Dendritic cell treated with granulocyte-macrophage colony-stimulating factor and Interleukin-4, amounts not matched to agents 40 ng/mL and 50 ng/mL, for 4 days (primary cell): ENCODE results near the gene PHF1.
A peak's percentile ranks its signal among the peaks of the same experiment; 100 is the strongest.

Source experiments
- H3K27ac Mint-ChIP-seq: one replicate; pipeline ENCODE4 v1.8.0; 2022; ENCODE audit warnings: mild to moderate bottlenecking, mixed read lengths
- H3K27me3 Mint-ChIP-seq: one replicate; pipeline ENCODE4 v1.8.0; 2022; ENCODE audit warnings: mild to moderate bottlenecking, mixed read lengths
- H3K36me3 Mint-ChIP-seq: one replicate; pipeline ENCODE4 v1.8.0; 2022; ENCODE audit warnings: low read depth, mixed read lengths
- H3K4me1 Mint-ChIP-seq: one replicate; pipeline ENCODE4 v1.8.0; 2022; ENCODE audit warnings: low read depth, mixed read lengths
- H3K4me3 Mint-ChIP-seq: one replicate; pipeline ENCODE4 v1.8.0; 2022; ENCODE audit warnings: mild to moderate bottlenecking, moderate library complexity, mixed read lengths
- H3K9me3 Mint-ChIP-seq: one replicate; pipeline ENCODE4 v1.8.0; 2022; ENCODE audit warnings: mixed read lengths
- intact Hi-C: fragments of 100-400 bp; cut with micrococcal nuclease; formaldehyde crosslinking; loops from one replicate; pipeline ENCODE4 v1.15.0; 2022

The PHF1 gene

GRCh38 chr6:33454009-33454946 lies 43.5 kb downstream of the PHF1 start, which contains the start of gene ZBTB9:
ZBTB9 (plus strand) TSS chr6:33454576; CDS start chr6:33455101, 525 bp downstream.
- Mint-ChIP-seq H3K4me3 (peak within 1 kb of the TSS; percentile 93), H3K9me3 (no peaks in the 10 kb centered on the region), H3K36me3 (peaks cover 43% of the 10 kb centered on the region), H3K27ac (peak within 1 kb of the TSS; percentile 86), H3K4me1 (peaks cover 59% of the 10 kb centered on the region), H3K27me3 (no peaks in the 10 kb centered on the region)
- intact Hi-C loops: loop anchor here (1.0 to 5.0 kb wide), 3 partner anchors 42 to 118 kb away; partner anchors contain the start of genes KIFC1 and PHF1

GRCh38 chr6:33455051-33455450 lies 44.2 kb downstream of the PHF1 start:
- H3K4me1 Mint-ChIP-seq: peaks cover 51% of the 10 kb centered on the region
- peak overlapping the region; percentile 86 for H3K27ac Mint-ChIP-seq

DNA sequence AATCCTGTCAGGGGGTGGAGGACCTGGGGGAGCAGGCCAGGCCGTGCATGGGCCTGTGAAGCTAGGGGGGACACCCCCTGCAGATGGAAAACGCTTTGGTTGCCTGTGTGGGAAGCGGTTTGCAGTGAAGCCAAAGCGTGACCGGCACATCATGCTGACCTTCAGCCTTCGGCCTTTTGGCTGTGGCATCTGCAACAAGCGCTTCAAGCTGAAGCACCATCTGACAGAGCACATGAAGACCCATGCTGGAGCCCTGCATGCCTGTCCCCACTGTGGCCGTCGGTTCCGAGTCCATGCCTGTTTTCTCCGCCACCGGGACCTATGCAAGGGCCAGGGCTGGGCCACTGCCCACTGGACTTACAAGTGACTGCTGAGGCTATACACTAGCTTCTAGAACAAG lies 45.3 kb downstream of the PHF1 start:
- H3K9me3 Mint-ChIP-seq: no peaks in the 10 kb centered on the region
- no peak overlapping the region for H3K4me3 Mint-ChIP-seq
- H3K36me3 Mint-ChIP-seq: peaks cover 43% of the 10 kb centered on the region
- H3K4me1 Mint-ChIP-seq: peaks cover 41% of the 10 kb centered on the region
- no peak overlapping the region for H3K27ac Mint-ChIP-seq
- intact Hi-C loops: no loop called here
- H3K27me3 Mint-ChIP-seq: no peaks in the 10 kb centered on the region

More at GRCh38 chr6:33455051-33455450, 44.2 kb downstream of the PHF1 start:
- Mint-ChIP-seq H3K9me3 (no peaks in the 10 kb centered on the region), H3K4me3 (peak overlapping the region; percentile 93), H3K36me3 (peaks cover 43% of the 10 kb centered on the region), H3K27me3 (no peaks in the 10 kb centered on the region)
- intact Hi-C loops: no loop called here

DNA sequence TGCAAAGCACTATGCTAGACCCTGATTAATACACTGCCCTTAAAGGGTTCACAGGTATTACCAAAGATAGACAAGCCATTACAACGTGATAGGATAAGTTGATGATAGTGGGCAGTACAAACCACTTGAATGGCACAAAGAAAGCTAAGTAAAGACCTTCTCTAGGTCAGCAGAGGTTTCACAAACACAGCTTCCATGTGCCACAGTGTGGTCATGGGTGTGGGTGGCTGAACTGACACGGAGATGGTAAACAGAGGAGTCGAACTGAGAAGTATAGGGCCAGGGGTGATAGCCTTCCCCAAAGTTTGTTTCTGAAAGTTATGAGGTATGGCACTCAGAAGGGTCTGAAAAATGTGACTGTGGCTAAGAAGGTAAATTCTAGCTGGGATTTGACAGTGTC lies 47.9 kb downstream of the PHF1 start:
- Mint-ChIP-seq H3K27me3 (peaks cover 1% of the 10 kb centered on the region), H3K4me3 (no peak overlapping the region), H3K36me3 (peaks cover 34% of the 10 kb centered on the region), H3K27ac (no peak overlapping the region), H3K9me3 (no peaks in the 10 kb centered on the region), H3K4me1 (peaks cover 16% of the 10 kb centered on the region)
- intact Hi-C loops: no loop called here

DNA sequence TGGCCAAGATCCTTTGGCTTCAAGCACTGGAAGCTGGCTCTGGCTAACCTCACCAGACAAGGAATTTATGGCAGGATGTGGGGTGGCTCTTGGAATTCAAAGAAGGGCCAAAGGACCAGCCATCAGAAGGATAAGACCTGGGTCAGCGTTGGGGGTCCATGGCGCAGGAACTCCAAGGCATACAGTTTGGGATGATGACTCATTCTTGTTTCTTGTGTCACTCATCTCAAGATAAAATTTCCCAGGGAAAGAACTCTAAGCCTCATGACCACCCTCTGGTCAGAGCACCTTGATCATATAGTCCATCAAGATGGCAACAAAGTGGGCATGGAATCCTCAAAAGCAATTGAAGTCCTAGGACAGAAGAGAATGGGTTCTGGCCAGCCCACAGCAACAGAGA lies 48.4 kb downstream of the PHF1 start:
- no peak overlapping the region for H3K4me3 Mint-ChIP-seq
- intact Hi-C loops: no loop called here
- no peak overlapping the region for H3K27ac Mint-ChIP-seq
- no peaks in the 10 kb centered on the region for H3K9me3 Mint-ChIP-seq
- peaks cover 11% of the 10 kb centered on the region for H3K4me1 Mint-ChIP-seq
- H3K27me3 Mint-ChIP-seq: peaks cover 3% of the 10 kb centered on the region
- peaks cover 29% of the 10 kb centered on the region for H3K36me3 Mint-ChIP-seq
